ENCODE measurements around the gene GFRA1.

GFRA1 gene

GRCh38 chr10:116063107-116063506 is 209.9 kb downstream of the GFRA1 start:
- Histone ChIP-seq H3K4me2 (no peak overlapping the region), H3K4me1 (ENCODE audit: low read depth, poor library complexity, severe bottlenecking) (peaks cover 9% of the 10 kb centered on the region), H4K20me1 (ENCODE audit: insufficient read depth) (no peaks in the 10 kb centered on the region), H3K27me3 (ENCODE audit: insufficient read depth, low read depth) (no peaks in the 10 kb centered on the region), H3K4me3 (IDR thresholded peaks at IDR 0.05; ENCODE audit: insufficient read depth, low read depth, low read length) (no peak overlapping the region), H3K27ac (no peak overlapping the region), H3K36me3 (ENCODE audit: insufficient read depth) (no peaks in the 10 kb centered on the region), H3K9ac (no peak overlapping the region), H3K79me2 (ENCODE audit: insufficient read depth, low read depth) (no peaks in the 10 kb centered on the region), H2AFZ (ENCODE audit: low read depth) (no peak overlapping the region)
- TF ChIP-seq CTCF (conservative IDR thresholded peaks at IDR 0.05; ENCODE audit: low read depth, low read length), result no peak

GRCh38 chr10:116060864-116061263 is 212.1 kb downstream of the GFRA1 start:
- Histone ChIP-seq H2AFZ (ENCODE audit: low read depth) (no peak overlapping the region), H3K4me3 (IDR thresholded peaks at IDR 0.05; ENCODE audit: insufficient read depth, low read depth, low read length) (no peak overlapping the region), H3K9ac (no peak overlapping the region), H3K4me2 (no peak overlapping the region), H3K27ac (no peak overlapping the region), H3K4me1 (ENCODE audit: low read depth, poor library complexity, severe bottlenecking) (peaks cover 9% of the 10 kb centered on the region), H3K79me2 (ENCODE audit: insufficient read depth, low read depth) (no peaks in the 10 kb centered on the region), H3K36me3 (ENCODE audit: insufficient read depth) (no peaks in the 10 kb centered on the region), H3K27me3 (ENCODE audit: insufficient read depth, low read depth) (no peaks in the 10 kb centered on the region), H4K20me1 (ENCODE audit: insufficient read depth) (no peaks in the 10 kb centered on the region)
- no peak for TF ChIP-seq CTCF (conservative IDR thresholded peaks at IDR 0.05; ENCODE audit: low read depth, low read length)

- Histone ChIP-seq H2AFZ (ENCODE audit: low read depth) (no peak overlapping the region), H3K4me2 (no peak overlapping the region), H3K36me3 (ENCODE audit: insufficient read depth) (no peaks in the 10 kb centered on the region), H3K27ac (no peak overlapping the region), H4K20me1 (ENCODE audit: insufficient read depth) (no peaks in the 10 kb centered on the region), H3K27me3 (ENCODE audit: insufficient read depth, low read depth) (no peaks in the 10 kb centered on the region), H3K4me1 (ENCODE audit: low read depth, poor library complexity, severe bottlenecking) (peaks cover 2% of the 10 kb centered on the region), H3K79me2 (ENCODE audit: insufficient read depth, low read depth) (no peaks in the 10 kb centered on the region), H3K4me3 (IDR thresholded peaks at IDR 0.05; ENCODE audit: insufficient read depth, low read depth, low read length) (no peak overlapping the region), H3K9ac (no peak overlapping the region)
- no peak for TF ChIP-seq CTCF (conservative IDR thresholded peaks at IDR 0.05; ENCODE audit: low read depth, low read length)
Observed at GRCh38 chr10:116059320-116059719, 213.7 kb downstream of the GFRA1 start.

GRCh38 chr10:116056445-116057293 is 216.3 kb downstream of the GFRA1 start:
- no peaks in the 10 kb centered on the region for H3K4me1 ChIP-seq (ENCODE audit: low read depth, poor library complexity, severe bottlenecking)
- H3K27me3 ChIP-seq (ENCODE audit: insufficient read depth, low read depth), result no peaks in the 10 kb centered on the region
- TF ChIP-seq CTCF (conservative IDR thresholded peaks at IDR 0.05; ENCODE audit: low read depth, low read length), result no peak
- H3K27ac ChIP-seq, result no peak overlapping the region
- H2AFZ ChIP-seq (ENCODE audit: low read depth), result no peak overlapping the region
- no peaks in the 10 kb centered on the region for H4K20me1 ChIP-seq (ENCODE audit: insufficient read depth)
- H3K4me3 ChIP-seq (IDR thresholded peaks at IDR 0.05; ENCODE audit: insufficient read depth, low read depth, low read length), result no peak overlapping the region
- H3K36me3 ChIP-seq (ENCODE audit: insufficient read depth), result no peaks in the 10 kb centered on the region
- no peak overlapping the region for H3K4me2 ChIP-seq
- H3K79me2 ChIP-seq (ENCODE audit: insufficient read depth, low read depth), result no peaks in the 10 kb centered on the region
- H3K9ac ChIP-seq, result no peak overlapping the region

Data from KMS-11 (cell line).